GM18519 (cell line): ENCODE data around the gene MEGF9.

Experiments
- ATAC-seq: cut with Tn5 transposase; IDR thresholded peaks from one replicate; pipeline ENCODE4 v1.9.1; 2021; ENCODE audit warnings: mild to moderate bottlenecking, moderate library complexity; ENCODE audit not compliant: unreplicated experiment, low FRiP score

Gene MEGF9

GRCh38 chr9:120593250-120593954 lies 120.9 kb downstream of the MEGF9 start:
- no peak for ATAC-seq

GRCh38 chr9:120592210-120592609 lies 122.1 kb downstream of the MEGF9 start:
- no peak for ATAC-seq

GRCh38 chr9:120587328-120587727 lies 126.9 kb downstream of the MEGF9 start:
- ATAC-seq = no peak

- no peak for ATAC-seq
Measured at GRCh38 chr9:120583958-120584369, 130.3 kb downstream of the MEGF9 start.

GRCh38 chr9:120580051-120580896 lies 134.0 kb downstream of the MEGF9 start, which contains the start of gene CDK5RAP2:
Gene CDK5RAP2 (minus strand): TSS chr9:120580167. CDS start chr9:120579978, 189 bp downstream.
- ATAC-seq = peak; percentile 93

- peak; percentile 31 for ATAC-seq
Measured at GRCh38 chr9:120579139-120580050, 134.9 kb downstream of the MEGF9 start.

GRCh38 chr9:120574473-120574872 lies 139.8 kb downstream of the MEGF9 start:
- ATAC-seq = no peak

GRCh38 chr9:120572472-120572871 lies 141.8 kb downstream of the MEGF9 start:
- ATAC-seq = no peak

- no peak for ATAC-seq
Measured at GRCh38 chr9:120571443-120572257, 142.6 kb downstream of the MEGF9 start.

- no peak for ATAC-seq
Measured at GRCh38 chr9:120570296-120570695, 144.0 kb downstream of the MEGF9 start.

GRCh38 chr9:120569556-120569955 lies 144.7 kb downstream of the MEGF9 start:
- ATAC-seq = no peak

GRCh38 chr9:120568816-120569215 lies 145.5 kb downstream of the MEGF9 start:
- ATAC-seq = no peak

- ATAC-seq = no peak
Measured at GRCh38 chr9:120567874-120568273, 146.4 kb downstream of the MEGF9 start.

- ATAC-seq = no peak
Measured at GRCh38 chr9:120567081-120567480, 147.2 kb downstream of the MEGF9 start.

- no peak for ATAC-seq
Measured at GRCh38 chr9:120564589-120564988, 149.7 kb downstream of the MEGF9 start.

GRCh38 chr9:120562861-120563443 lies 151.3 kb downstream of the MEGF9 start:
- ATAC-seq = no peak

- no peak for ATAC-seq
Measured at GRCh38 chr9:120561709-120562108, 152.6 kb downstream of the MEGF9 start.

GRCh38 chr9:120559546-120559945 lies 154.7 kb downstream of the MEGF9 start:
- no peak for ATAC-seq

- ATAC-seq = no peak
Measured at GRCh38 chr9:120558454-120558853, 155.8 kb downstream of the MEGF9 start.
